GM18870 (cell line): ENCODE data around the gene ATF6.

Experiments
- ATAC-seq: cut with Tn5 transposase; IDR thresholded peaks from one replicate; pipeline ENCODE4 v1.9.1; 2021; ENCODE audit warnings: moderate library complexity; ENCODE audit not compliant: unreplicated experiment

The ATF6 gene

DNA sequence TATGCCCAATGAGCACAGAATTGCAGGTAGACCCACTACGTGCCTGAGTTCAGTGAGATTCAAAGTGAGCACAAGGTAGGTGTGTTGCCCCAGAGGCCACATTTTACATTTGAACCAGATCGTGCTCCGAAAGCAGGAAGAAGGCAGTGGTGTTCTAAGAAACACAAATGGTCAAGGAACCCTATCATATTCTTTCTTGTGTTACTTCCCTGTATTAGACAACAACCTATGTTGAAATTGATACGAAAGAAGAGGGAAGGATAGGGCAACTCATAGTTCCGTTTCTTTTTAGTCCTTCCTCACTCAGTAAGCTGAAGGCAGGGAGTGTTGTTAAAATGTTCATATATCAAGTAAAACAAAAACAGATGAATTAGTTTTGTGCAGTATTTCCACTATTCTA, 223.7 kb downstream of the ATF6 start:
- ATAC-seq, result no peak

DNA sequence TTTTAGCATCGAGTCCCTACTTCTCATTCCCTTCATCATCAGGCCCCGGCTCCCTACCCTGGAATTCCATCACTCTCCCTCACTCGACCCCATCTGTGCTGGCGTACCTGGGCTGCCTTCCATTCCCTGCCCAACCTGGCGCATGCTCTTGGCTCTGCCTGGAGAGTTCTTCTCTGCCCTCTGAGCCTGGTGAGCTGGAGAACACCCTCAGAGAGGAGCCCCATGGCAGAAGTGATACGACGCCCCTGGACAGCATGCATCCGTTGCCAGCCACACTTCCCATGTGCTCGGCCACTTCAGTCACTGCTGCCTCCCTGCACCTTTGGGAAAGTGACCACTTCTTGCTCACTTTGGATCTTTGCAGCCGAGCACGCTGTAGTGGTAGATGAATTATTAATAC, 227.5 kb downstream of the ATF6 start:
- ATAC-seq, result no peak

- ATAC-seq, result no peak
Observed at GRCh38 chr1:161994175-161994668, 228.1 kb downstream of the ATF6 start.

- ATAC-seq, result no peak
Observed at GRCh38 chr1:161997152-161997551, 231.0 kb downstream of the ATF6 start.

GRCh38 chr1:161998811-161999210, 232.7 kb downstream of the ATF6 start:
- no peak for ATAC-seq

- ATAC-seq, result no peak
Observed at GRCh38 chr1:161999301-162000052, 233.4 kb downstream of the ATF6 start.

- ATAC-seq, result no peak
Observed at GRCh38 chr1:162000053-162000420, 233.9 kb downstream of the ATF6 start.

- no peak for ATAC-seq
Observed at GRCh38 chr1:162003061-162003829, 237.1 kb downstream of the ATF6 start.

GRCh38 chr1:162003830-162004215, 237.7 kb downstream of the ATF6 start:
- no peak for ATAC-seq

DNA sequence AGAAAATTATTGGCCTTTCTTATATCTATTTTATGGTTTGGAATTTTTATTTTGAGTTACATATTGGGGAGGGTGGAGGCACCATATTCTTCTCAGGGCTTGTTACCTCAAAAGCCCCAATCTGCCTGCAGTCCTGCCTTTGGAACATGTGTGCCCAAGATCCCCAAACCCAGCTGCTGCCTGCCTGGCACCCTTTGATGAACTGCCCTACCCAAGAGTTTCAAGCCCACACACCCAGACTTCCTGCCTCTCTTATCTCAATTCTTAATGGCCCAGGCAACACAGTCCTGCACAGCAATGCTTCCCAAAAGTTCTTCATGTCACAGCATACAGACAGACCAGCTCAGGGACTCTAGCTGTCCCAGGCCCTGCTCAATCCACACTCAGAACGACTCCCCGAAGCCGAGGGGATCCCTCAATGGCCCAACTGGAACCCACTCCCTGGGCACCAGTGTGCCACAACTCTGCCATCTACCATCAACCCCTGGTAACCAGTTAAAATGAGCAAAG, 238.4 kb downstream of the ATF6 start:
- no peak for ATAC-seq

- ATAC-seq, result no peak
Observed at GRCh38 chr1:162006081-162006480, 240.0 kb downstream of the ATF6 start.

GRCh38 chr1:162007466-162007865, 241.3 kb downstream of the ATF6 start:
- no peak for ATAC-seq

DNA sequence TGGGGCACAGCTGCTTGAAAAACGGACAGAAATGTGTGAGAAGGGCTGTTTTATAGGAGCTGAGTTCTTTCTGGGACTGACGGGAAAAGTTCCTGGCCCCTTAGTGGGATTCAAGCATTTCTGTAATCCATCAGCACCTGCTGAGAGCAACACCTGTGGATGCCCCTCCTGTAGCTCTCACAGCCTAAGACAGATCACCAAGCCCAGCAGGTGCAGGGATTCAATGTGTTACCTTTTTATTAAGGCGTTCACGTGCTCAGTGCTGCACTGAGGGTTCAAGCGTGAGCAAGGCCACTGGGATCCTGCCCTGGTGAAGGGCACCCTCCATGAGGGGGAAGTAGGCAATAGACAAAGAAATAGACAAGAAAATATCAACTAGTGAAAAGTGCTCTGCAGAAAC, 242.7 kb downstream of the ATF6 start:
- ATAC-seq, result no peak

- ATAC-seq, result no peak
Observed at GRCh38 chr1:162009501-162010174, 243.5 kb downstream of the ATF6 start.

DNA sequence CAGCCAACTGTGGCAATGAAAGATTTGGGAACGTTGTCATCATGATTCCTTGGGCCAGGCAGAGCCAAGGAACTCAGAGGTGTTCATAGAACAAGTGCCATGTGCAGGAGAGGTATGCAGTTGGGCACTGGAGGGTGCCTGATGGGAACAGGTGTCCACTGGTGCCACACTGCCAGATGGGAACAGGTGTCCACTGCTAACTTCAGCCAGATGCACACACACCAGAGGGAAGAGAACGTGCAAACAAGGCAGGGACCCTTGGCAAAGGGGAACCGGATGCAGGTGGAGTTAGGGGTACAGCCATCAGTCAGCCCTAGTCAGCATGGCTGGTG, 244.0 kb downstream of the ATF6 start:
- no peak for ATAC-seq

DNA sequence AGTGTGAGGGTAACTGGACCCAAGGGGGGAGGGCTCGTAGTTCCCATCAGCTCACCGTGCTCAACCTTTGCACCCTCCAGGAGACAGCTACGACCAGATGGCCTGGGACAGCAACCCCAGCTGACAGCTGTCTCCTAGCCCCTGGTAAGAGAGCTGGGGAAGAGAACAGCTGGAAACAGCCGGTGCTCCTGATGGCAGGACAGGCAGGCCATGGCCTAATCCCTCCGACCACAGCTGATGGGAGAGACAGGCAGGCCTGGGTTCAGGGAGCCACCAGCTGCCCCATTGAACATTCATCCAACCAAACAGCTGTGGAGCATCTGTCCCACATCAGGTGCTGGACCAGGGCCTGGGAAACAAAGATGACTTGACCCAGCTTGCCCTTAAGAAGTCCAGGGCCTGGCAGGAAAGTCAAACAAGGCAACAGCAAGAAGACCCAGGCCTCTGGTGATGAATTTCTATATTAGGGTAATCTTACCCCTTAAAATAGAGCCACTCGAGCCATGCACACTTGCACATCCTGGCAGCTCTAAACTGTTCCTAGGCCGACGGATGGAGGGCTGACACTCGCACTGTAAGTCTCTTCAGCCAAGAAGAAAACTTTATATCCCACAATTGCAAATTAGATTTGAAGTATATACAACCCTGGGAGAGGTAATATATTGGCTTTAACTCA, 245.4 kb downstream of the ATF6 start:
- no peak for ATAC-seq

DNA sequence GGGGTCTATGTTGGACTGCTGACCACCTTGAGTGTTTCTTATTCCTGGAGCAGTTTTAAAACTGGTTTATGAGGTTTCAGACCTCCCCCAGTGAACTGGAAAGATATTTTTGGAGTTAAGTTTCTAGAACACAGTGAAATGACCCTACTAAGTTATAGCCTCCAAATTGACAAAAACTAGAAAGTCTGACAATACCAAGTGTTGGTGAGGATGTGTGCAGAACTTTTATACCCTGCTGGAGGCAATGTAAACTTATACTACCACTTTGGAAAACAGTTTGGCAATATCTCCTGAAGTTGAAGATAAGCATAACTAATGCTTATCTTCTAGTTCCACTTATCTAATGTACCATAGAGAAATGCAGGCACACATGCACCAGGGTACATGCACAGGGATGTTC, 247.2 kb downstream of the ATF6 start:
- no peak for ATAC-seq
